GM19468 (cell line): ENCODE measurements around the gene HTR7.
"Not testable (repeated sequence)": the region's sequence is repeated elsewhere in the genome, so short reads cannot be mapped to it uniquely, and the experiment has no call there.

Experiments used
- ATAC-seq: cut with Tn5 transposase; IDR thresholded peaks from one replicate; pipeline ENCODE4 v1.9.1; 2021; ENCODE audit warnings: mild to moderate bottlenecking, moderate library complexity, moderate number of reproducible peaks; ENCODE audit not compliant: unreplicated experiment; ENCODE audit errors: extremely low read depth

HTR7 gene

DNA sequence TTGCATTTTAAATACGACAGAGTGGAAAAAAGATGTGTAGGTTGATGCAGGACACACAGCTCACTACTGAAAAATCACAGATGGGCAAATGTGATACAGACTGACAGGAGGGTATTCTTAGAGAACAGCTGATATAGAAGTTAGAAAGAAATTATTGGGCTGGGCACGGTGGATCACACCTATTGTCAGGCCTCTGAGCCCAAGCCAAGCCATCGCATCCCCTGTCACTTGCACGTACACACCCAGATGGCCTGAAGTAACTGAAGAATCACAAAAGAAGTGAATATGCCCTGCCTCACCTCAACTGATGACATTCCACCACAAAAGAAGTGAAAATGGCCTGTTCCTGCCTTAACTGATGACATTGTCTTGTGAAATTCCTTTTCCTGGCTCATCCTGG is 50.7 kb downstream of the HTR7 start:
- not testable (repeated sequence) for ATAC-seq

DNA sequence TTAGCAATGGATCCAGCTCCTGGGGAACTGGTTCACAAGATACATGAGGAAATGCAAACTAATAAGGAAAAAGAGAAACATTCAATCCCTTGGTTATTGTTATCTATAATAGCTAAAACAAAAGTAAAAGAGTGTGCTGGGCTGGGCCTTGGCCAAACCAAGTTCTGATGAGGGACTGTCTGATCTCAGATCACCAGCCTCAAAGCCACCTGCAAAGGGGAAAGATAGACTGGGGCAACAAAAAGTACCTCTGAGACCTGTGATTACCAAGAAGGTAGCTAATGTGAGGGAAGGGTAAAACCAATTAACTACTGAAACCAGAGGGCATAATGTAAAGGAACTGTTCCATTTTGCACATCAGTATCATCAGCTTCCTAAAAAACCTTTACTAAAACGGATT is 51.2 kb downstream of the HTR7 start:
- ATAC-seq, result no peak

DNA sequence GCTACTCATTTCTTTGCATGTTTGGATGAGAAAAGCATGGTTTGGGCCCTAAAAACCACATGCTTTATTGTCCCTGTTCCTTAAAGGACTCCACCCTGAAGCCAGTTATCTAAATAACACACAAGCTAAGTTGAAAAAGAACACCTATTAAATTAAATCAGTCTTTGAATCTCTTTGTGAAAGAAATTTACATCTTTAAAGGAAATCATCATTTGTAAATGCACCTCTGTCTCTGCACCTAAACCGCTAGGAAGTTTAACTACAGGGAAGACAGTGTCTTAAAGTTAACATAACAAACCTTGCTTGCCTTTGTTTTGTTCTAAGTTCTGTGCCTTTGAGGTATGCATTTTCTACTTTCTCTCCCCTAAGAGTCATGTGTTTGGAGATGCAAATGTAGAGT is 52.6 kb downstream of the HTR7 start:
- ATAC-seq, result no peak

DNA sequence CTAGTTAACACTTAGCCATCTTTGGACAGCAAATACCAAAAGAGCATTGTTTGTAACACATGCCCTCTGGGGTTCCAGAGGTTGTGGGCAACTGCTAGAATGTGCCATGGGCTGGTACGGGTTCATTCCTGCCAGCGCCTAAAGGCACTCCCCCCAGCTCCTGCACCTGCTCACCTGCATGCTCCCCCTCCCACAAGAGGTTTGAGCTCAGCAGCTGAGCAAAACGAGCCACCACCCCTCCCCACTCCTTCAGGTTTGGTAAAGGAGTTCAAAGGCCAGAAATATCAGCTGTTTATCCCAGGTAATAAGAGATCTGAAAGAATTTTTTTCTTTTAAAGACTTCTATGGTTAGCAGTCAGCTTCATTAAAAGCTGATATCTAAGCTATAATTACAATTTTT is 53.5 kb downstream of the HTR7 start:
- no peak for ATAC-seq

DNA sequence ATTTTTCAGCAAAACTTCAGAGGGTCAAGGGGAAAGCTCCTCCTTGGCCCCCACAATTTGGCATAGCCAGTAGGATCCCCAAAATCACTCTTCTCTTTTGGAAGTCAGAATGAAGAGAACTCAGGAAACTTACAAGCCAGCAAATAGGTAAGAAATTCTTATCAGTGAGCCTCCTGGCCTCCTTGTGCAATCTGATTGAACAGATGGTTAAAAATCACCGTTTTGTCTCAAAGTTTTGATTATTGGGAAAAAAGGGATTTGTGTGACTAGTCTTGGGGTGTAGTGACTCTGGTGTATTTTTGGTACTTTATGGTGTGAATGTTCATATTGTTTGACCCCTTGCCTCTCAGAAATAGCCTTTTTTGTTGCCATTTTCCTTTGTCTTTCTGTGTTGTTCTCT is 56.2 kb downstream of the HTR7 start:
- no peak for ATAC-seq

DNA sequence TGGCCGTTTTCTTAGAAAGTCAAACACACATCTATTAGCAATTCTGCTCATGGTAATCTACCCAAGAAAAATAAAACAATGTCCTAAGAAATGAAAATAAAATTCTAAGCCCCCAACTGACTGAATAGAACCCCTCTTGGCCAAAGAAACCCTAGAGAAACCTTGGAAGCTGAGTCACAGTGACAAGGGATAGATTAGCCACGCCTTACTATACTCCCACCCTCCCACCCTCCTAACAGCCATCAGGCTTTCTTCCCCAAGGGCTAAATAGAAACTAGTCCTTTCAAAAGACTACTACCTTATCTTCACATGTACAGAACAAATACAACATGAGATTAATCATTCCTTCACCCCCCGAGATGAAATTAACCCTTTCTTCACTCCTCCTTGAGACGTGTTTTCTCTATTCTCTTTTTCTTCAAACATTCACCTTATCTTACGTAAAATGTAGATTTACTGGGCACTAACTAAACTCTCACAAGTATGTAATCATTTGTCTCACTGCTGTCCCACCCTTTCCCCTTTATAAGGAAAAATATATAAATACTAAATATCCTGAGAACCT is 57.5 kb downstream of the HTR7 start:
- ATAC-seq, result no peak

DNA sequence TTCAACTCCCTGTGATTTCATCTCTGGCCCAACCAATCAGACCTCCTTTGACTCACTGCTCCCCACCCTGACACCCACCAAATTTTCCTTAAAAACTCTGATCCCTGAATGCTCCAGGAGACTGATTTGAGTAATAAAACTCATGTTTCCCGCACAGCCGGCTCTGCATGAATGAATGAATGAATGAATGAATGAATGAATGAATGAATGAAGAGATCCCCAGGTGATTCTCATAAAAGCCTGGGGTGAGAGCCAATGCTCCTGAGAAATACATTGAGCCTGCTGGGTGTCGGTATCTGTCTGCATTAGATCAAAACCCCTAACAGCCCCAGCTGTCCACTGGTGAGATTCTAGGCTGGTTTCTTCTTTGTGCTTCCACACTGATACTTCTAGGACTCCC is 58.7 kb downstream of the HTR7 start:
- no peak for ATAC-seq

DNA sequence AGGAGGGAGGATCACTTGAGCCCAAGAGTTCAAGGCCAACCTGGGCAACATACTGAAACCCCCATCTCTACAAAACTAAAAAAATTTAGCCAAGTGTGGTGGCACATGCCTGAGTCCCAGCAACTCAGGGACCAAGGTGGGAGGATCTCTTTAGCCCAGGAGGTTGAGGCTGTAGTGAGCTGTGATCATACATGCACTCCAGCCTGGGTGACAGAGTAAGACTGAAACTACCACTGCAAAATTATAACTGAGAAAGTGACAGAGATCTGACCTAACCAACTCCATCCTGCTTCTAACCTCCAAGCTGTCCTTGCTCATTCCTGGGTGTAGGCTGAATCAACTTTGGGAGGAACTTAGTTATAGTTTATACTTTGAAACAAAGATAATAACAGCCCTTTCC is 59.4 kb downstream of the HTR7 start:
- ATAC-seq, result no peak

DNA sequence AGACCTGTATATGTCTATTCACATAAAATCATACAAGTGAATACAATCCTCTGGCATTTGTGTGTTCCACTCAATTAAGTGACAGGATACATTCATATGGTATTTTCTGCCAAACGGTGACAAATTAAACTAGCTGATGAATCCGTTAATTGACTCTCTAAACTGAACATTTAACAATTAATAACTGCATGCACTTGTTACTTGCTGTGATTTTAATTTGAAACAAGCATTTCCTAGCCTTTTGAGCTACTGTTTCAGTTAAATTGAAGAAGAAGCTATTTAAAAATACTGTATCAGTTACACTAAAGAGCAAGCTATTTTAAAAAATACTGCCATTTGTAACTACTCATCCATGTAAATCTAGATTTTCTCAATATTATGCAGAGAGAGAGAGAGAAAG is 67.4 kb downstream of the HTR7 start:
- no peak for ATAC-seq

DNA sequence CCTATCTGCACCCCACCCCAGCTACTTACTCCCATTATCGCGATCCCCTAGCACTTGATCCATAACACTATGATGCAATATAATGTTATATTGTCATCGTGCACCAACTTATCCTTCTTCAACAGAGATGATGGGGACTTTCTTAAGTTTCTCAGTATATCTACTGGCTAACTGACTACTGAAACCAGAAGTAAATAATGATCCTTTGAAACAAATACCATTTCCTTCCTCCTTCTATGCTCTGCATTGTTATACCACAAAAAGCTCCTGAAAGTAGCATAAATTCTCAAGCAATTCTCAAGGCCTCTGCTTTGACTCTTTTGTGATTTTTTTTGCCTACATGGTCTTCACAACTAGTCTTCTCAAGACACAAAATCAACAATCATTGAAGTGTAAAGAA is 68.9 kb downstream of the HTR7 start:
- ATAC-seq, result no peak

DNA sequence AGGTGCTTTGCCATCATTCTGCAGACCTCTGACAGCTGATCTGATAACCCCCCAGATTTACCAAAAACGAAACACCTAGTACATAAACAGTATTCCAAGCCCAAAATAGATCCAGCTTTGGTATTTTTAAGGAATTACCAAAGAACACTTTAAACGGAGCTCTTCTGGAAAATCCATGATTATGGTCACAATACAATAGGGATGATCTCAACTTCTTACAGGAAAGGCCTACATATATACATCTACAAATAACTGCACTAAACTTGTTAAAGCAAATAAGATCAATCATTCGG is 69.7 kb downstream of the HTR7 start:
- ATAC-seq, result no peak

DNA sequence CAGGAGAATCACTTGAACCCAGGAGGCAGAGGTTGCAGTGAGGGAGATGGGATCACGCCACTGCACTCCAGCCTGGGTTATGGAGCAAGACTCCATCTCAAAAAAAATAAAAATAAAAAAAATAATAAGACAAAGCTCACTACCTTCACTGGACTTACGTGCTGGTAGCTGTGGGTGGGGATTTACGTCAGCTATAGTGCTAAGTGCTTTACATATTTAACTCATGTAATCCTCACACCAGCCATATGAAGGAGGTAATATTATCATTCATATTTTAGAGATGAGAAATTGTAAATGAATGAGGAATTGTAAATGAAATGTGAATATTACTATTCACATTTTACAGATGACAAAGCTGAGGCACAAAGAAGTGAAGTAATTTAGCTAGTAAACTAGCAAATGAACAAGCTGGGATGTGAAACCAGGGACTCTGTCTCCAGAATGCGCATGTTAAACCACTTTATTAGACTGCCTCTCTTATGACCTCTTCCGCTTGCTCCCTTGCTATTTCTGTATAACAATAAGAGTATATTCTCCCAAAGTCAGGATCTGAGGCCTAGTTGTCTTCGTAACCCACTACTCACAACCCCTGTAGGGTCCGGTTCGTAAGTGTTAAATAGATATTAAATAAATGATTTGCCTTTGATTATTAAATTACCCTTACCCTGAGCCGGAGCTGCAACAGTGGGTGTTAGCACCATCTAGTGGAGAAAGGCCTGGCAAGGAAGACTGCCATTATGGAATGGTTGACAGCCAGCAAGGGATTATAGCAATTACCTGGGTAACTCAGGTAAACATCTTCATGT is 70.2 kb downstream of the HTR7 start:
- ATAC-seq, result no peak

DNA sequence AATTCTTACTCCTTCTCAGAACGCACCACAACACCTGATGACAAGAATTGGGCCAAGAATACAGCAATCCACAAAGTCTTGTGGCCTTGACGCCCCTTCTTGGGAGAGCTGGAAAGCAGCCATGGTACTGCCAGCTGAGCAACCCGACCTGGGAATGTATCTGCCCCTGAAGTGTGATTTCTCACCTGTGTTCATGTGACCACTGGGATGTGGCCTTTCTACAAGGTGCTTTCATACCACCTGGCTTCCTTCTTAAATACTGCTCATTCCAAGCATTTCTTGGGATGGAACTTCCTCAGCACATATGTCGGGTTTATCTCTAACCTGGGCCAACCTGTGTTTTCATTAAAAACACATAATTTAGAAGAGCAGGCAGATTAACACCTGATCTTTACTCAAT is 72.1 kb downstream of the HTR7 start:
- ATAC-seq, result no peak

DNA sequence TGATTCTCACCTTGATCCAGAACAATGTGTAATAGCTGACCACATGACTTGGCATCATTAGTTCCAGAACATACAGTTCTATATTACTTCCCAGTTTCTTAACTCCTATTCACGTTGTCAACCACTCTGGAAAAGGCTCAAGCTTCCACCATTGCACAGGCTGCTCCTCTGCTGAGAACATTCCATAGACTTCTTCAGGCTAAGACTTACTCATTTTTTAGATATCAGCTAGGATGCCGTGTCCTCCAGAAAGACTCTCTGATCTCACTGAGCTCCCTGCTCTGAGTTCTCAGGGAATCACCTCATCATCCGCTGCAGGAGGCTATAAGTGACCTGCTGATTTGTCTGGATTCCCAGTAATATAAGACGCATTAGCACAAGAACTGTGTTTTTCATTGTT is 73.1 kb downstream of the HTR7 start:
- ATAC-seq, result no peak

DNA sequence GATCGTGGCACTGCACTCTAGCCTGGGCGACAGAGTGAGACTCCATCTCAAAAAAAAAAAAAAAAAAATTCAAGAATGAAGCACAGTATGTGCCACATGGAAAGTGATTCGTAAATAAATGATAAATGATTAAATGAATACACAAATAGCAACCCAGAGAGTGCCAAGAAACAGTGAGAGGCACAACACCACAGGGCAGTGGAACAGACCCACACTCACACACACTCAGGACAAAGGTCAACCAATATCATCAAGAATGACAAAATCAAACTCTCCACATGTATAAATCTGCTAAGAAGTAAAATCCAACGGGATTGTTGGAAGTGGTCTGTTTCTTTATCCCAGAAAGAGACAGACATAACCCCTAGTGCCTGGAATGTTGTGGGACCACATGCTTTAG is 77.4 kb downstream of the HTR7 start:
- no peak for ATAC-seq

DNA sequence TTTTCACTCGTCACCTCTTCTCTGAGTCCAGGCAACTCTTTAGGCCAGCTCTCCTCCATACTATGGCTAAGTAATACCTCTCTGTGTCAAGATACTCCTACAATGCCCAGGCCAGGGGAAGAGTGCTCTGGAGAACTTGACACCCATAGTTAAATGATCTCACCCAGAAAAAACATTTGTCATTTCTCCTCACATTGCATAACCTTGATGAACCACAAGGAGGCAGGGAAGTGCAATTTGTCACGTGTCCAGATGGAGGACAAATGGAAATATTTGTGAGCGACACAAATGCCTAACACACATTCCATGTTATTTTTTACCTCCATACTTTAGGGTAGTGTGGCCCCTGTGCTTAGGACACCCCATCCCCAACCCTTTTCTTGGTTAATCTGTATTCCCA is 78.3 kb downstream of the HTR7 start:
- no peak for ATAC-seq

DNA sequence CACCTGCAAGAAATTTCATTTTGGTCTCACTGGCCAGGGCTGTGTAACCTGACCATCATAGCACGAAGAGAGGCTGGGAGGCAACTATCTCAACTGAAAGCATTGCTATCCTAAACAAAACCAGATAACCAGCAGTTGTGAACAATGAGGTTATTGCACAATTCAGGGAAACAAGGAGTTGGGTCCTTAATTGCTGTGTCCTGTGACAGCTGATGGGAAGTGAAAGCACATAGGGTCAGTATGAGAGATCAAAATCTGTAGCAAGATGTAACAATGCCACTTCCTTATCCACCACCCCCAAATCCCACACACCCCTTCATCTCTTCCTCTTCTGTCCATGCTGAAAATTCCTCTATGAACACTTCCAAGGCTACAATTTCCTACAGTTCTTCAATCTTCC is 80.2 kb downstream of the HTR7 start:
- no peak for ATAC-seq

DNA sequence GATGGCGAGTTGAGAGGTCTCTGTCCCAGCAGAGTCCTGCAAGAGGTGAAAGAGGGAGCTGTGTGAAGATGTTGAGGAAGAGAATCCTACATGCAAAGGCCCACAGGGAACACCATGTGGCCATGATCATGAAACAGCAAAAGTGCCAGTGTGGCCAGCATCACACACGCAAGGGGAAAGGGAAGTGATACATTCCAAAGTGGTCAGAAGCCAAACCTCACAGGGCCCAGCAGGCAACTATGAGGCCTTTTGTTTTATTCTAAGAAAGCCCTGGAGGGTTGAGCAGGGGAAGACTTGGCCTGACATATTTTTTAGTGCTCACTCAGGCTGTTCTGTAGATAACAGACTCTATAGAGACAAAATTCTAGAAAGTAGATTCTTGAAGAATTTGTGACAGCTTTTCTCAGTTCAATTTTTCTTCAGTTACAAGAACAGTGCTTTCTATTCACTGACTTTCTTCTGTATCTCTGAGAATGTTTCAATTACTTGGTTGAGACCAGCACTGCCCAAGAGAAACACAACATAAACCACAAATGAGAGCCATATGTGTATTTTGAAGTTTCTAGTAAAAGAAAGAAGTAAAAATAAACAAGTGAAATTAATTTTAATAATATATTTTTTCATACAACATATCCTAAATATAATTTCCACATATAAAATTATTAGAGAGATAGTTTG is 82.3 kb downstream of the HTR7 start:
- ATAC-seq, result no peak

DNA sequence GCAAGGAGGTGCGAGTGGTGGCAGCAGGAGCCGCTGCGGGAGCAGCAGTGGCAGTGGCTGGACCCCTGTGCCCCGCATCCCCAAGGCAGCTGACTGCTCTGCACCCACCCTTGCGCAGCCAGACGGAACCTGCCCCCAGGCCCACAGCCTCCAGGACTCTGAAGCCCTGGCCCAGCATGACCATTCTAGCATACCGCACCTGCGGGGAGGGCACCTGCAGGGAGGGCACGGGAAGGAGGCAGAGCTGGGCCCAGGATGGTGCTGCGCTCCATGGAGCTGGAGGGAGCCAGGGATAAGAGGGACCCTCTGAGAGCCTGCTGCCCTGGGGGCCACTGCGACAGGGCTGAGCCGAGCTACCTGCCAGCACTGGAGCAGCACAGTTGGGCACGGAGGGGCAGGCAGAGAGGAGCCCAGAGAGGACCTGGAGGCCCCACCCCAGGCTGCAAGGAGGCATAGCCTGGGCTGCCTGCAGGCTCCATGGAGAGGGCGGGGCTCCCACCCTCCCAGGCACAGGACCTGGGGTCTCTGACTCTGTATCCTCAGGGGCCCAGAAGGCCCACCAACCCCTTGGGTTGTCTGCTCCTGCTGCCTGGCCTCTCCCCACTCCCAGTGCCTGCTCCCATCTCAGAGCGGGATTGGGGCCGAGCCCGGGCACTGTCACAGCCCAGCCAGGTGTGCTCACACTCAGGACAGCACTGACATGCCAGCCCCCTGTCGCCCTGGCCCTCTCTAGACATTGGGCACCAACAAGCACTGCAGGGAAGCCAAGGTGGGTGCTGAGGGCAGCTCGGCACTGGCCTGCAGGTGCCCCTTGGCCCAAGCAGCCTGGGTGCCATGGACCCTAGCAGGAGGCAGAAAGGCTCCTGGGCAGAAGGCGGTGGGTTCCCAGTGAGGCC is 87.6 kb downstream of the HTR7 start:
- no peak for ATAC-seq

DNA sequence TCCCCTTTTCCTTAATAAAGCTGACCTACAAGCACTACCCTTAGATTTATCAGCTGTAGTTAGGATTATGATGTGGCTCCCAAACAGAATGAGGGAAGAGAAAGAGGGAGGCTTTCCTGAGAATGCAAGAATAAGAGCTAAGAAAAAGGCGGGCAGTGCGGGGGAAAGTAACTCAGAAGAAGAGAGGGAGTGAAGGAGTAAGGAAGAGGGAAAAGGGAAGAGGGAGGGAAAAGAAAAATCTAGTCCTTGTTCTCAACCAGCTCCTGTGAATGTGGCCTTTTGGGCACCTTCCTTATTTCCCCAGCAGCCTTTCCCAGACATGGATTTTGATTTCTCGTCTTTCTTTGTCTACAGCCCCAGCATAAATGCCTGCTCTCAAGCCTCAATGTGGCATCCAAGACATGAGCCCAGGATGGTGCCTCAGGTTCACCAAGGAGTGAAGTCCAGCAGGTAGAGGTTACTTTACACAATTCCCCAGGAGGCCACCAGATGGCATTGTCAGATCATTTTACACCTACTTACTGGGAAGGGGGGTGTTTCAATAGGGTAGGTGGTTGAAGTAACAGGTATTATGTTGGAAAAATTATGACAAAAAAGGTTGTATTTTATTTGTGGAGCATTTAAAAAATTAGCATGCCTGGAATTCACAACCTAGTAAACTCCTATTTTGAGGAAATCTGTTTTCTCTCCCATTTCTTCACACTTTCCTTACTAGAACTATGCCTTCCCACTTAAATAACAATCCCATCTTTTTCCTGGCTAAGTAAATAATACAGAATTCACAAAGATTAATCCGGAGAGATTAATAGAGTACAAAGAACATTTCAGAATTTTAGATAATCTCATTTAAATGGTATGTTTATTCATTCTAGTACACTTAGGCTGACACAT is 106.5 kb downstream of the HTR7 start:
- no peak for ATAC-seq
